Prostate gland (tissue), 2 donors: ENCODE results near the gene ZCWPW2. TPM values are rescaled to one million over a fixed set of nuclear protein-coding genes. Genes with fewer than 3 reads are reported as not detected.

ENCODE experiments used
- DNase-seq: peaks from one replicate; pipeline ENCODE4 v3.0.0-alpha.2; 2019; ENCODE audit warnings: low spot score
- H3K27ac ChIP-seq, 2 donors: fragments of 200-600 bp; sonication (generic); 2 replicates each; pipeline ENCODE4 v1.5.1; 2017 to 2019
- H3K27me3 ChIP-seq: fragments of 200-600 bp; sonication (generic); replicated peaks from 2 replicates; pipeline ENCODE4 v1.5.1; 2019; ENCODE audit not compliant: insufficient read depth
- H3K36me3 ChIP-seq, 2 donors: fragments of 200-600 bp; sonication (generic); 1 replicate in 1 of 2; 2 replicates in 1 of 2; pipeline versions ENCODE4 v1.5.1 to v1.8.1; 2017 to 2019
- H3K4me1 ChIP-seq: fragments of 200-600 bp; sonication (generic); replicated peaks from 2 replicates; pipeline ENCODE4 v1.5.1; 2019
- H3K4me3 ChIP-seq, 2 donors: fragments of 200-600 bp; sonication (generic); 2 replicates each; pipeline ENCODE4 v1.5.1; 2017 to 2019
- H3K9me3 ChIP-seq: fragments of 200-600 bp; sonication (generic); 2 replicates; pipeline ENCODE4 v1.5.1; 2017
- CTCF ChIP-seq, 4 experiments: fragments of 200-600 bp in 2 of 4; fragments of 450-650 bp in 2 of 4; sonication (generic) in 2 of 4; IDR thresholded peaks; 1 replicate in 3 of 4; 2 replicates in 1 of 4; pipeline ENCODE4 v1.5.1; 2016 to 2019; ENCODE audit warnings: antibody characterized with exemption in 4 of 4, mild to moderate bottlenecking in 2 of 4, moderate library complexity in 2 of 4
- POLR2A ChIP-seq: fragments of 450-650 bp; IDR thresholded peaks from one replicate; pipeline ENCODE4 v1.6.1; 2016; ENCODE audit warnings: antibody characterized with exemption, mild to moderate bottlenecking
- POLR2AphosphoS5 ChIP-seq: sonication (generic); formaldehyde crosslinking; IDR thresholded peaks from one replicate; pipeline ENCODE4 v1.6.1; 2017; ENCODE audit warnings: antibody characterized with exemption
- WGBS: methylation state at CpG from one replicate; pipeline ENCODE4 v1.1.5; 2018; 5-methylcytosine and 5-hydroxymethylcytosine counted together
- intact Hi-C: fragments of 100-400 bp; cut with DNase I; formaldehyde crosslinking; loops from one replicate; pipeline ENCODE4 v1.14.2; 2022
- total RNA-seq, 2 donors: library from RNA; depleted of rRNA; stranded (reverse); fragments of >200 nt; gene quantifications; one replicate each; pipeline ENCODE4 v1.1.0, GENCODE V29; 2016

The ZCWPW2 gene
- total RNA-seq, 2 donors from 2014 or later = 0.80 to 1.7 TPM

- no peaks in the 10 kb centered on the region for H3K27me3 ChIP-seq
- DNase-seq = no peak
- TF ChIP-seq POLR2A (no peak), CTCF (IDR thresholded peaks at IDR 0.05) (no peak), POLR2AphosphoS5 (no peak)
- 88% methylated on average over 5 of the region's 5 CpGs for WGBS
- no peak overlapping the region for H3K4me3 ChIP-seq
- no peak overlapping the region for H3K27ac ChIP-seq
- H3K9me3 ChIP-seq = no peaks in the 10 kb centered on the region
- H3K4me1 ChIP-seq = no peaks in the 10 kb centered on the region
- no peaks in the 10 kb centered on the region for H3K36me3 ChIP-seq
- intact Hi-C loops = no loop called here
Observed at GRCh38 chr3:28574036-28574435, 225.5 kb downstream of the ZCWPW2 start.

- intact Hi-C loops = no loop called here
- DNase-seq = peak; percentile 30
- no peaks in the 10 kb centered on the region for H3K27me3 ChIP-seq
- peak overlapping the region; percentile 54 to 62 for H3K4me3 ChIP-seq
- no peaks in the 10 kb centered on the region for H3K9me3 ChIP-seq
- no peaks in the 10 kb centered on the region for H3K36me3 ChIP-seq
- TF ChIP-seq POLR2A (no peak), CTCF (IDR thresholded peaks at IDR 0.05) (peak in 1 of 4 experiments; percentile 38)
- no peaks in the 10 kb centered on the region for H3K4me1 ChIP-seq
- whole genome bisulfite sequencing = 2% methylated on average over 55 of the region's 55 CpGs
- peak overlapping the region; percentile 71 to 75 for H3K27ac ChIP-seq
Observed at GRCh38 chr3:28575100-28575745, 226.7 kb downstream of the ZCWPW2 start.

Other genes with a start within 250 kb of the ZCWPW2 start
- gene CMC1, start 107.1 kb upstream of the ZCWPW2 start, total RNA-seq = 10 to 100 TPM; 10.5 to 16.2 TPM
- 10 to 100 TPM; 45.4 to 55.2 TPM for gene AZI2, start 103 bp downstream of the ZCWPW2 start, total RNA-seq